Subcutaneous adipose tissue (tissue), 4 donors: ENCODE data around the gene L3HYPDH. TPM values are rescaled to one million over a fixed set of nuclear protein-coding genes. Genes with fewer than 3 reads are reported as not detected.

Experiments used
- total RNA-seq, 4 donors: library from RNA; depleted of rRNA; stranded (reverse); fragments of >200 nt; gene quantifications; one replicate each; pipeline ENCODE4 v1.1.0, GENCODE V29; 2016
- TF ChIP-seq, protein P1 (sequence below): fragments of 450-650 bp; IDR thresholded peaks from one replicate; pipeline ENCODE4 v1.5.1; 2016; ENCODE audit warnings: low read depth, mild to moderate bottlenecking, control low read depth, antibody characterized with exemption, moderate library complexity

L3HYPDH gene
- total RNA-seq, 4 donors from 2014 or later: 87.2 to 134 (median 115) TPM

DNA sequence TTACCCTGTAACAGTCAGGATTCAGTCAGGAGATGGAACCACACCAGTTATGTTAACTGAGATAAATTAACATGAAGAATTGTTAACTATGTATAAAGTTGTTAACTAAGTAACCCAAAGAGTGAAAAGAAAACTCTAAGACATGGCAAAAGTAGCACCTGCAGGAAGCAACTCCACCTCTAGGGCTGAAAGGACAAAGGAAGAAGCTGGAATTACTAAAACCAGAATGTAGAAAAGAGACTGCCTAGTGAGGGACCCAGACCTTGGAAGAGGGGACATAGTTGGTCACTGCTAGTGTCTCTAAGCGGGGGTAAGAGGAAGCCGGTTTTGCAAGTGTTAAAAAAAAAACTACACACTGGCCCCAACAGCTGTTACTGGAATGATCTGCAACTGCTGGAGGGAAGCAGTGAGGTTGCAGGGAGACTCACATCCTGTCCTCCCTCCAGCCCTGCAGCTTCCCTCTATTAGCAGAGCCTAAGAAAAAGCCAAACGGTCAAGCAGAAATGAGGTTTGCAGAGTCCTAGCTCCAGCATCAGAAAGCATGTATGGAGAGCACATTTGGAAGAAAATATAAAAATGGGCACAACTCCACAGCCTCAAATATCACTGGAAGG lies 58.8 kb downstream of the L3HYPDH start:
- TF ChIP-seq, protein P1, sequence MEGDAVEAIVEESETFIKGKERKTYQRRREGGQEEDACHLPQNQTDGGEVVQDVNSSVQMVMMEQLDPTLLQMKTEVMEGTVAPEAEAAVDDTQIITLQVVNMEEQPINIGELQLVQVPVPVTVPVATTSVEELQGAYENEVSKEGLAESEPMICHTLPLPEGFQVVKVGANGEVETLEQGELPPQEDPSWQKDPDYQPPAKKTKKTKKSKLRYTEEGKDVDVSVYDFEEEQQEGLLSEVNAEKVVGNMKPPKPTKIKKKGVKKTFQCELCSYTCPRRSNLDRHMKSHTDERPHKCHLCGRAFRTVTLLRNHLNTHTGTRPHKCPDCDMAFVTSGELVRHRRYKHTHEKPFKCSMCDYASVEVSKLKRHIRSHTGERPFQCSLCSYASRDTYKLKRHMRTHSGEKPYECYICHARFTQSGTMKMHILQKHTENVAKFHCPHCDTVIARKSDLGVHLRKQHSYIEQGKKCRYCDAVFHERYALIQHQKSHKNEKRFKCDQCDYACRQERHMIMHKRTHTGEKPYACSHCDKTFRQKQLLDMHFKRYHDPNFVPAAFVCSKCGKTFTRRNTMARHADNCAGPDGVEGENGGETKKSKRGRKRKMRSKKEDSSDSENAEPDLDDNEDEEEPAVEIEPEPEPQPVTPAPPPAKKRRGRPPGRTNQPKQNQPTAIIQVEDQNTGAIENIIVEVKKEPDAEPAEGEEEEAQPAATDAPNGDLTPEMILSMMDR: no peak

DNA sequence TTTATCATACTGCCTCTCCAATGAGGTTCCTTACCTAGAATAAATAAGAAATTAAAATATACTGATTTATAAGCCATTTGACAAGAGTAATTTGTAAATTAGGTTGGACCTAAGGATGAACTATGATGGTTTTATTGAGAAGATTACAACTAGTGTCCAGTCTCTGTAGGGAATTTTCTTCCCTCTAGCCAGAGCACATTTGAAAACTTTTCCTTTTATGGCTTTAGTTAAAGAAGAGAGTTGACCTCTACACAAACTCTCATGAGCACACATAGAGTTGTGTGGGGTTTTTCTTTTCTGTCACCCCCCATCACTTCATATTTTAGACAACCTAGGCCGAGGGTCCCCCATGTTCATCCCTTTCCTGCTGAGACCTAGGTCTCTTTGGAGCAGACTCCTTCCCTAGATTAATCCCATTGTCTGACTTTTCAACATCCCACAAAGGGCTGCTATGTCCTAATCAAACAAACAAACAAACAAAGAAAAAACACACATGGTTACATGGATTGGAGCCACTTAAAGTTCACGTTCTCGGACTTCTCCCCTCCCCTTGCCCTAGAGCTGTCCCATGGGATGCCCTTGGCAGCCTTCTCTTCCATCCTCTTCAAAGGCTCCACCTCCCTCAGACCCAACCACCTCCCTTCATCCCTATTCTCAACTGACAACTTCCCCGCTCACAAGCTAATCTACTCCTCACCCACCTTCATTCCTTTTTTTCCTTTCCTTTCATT lies 59.7 kb downstream of the L3HYPDH start:
- TF ChIP-seq, protein P1: no peak

Other genes with a start within 250 kb of the L3HYPDH start
- 1 to 10 TPM; 5.8 to 8.2 (median 6.6) TPM for gene GPR135, start 19.0 kb downstream of the L3HYPDH start, total RNA-seq
- gene JKAMP, start 109 bp upstream of the L3HYPDH start, total RNA-seq: 10 to 100 TPM; 30.1 to 90.6 (median 66.8) TPM
- gene CCDC175, start 92.4 kb upstream of the L3HYPDH start, total RNA-seq: 1 to 10 TPM in 1 of 4 donors, not detected in 3; 1.3 TPM